ENCODE measurements around the gene ARL13A.
"Not testable (repeated sequence)": the region's sequence is repeated elsewhere in the genome, so short reads cannot be mapped to it uniquely, and the experiment has no call there.

The ARL13A gene

GRCh38 chrX:100994352-100995281 is 25.1 kb downstream of the ARL13A start:
- no peak for DNase-seq

GRCh38 chrX:100995469-100995868 is 26.0 kb downstream of the ARL13A start:
- no peak for DNase-seq

DNA sequence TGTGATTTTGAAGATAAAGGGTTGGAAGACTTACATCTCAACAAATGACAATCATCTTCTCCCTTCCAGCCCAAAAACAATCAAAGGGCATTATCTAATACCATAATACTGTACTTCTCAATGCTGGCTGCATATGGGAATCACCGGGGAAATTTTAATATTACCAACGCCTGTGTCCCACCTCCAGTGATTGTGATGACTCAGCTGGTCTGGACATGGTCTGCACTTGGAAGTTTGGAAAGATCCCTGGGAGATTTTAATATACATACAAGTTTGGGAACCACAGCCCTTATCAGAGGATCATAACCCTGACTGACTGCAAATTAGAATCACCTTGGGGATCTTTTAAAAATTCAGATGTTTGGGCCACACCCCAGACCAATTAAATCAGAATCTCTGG is 29.9 kb downstream of the ARL13A start:
- no peak for DNase-seq

DNA sequence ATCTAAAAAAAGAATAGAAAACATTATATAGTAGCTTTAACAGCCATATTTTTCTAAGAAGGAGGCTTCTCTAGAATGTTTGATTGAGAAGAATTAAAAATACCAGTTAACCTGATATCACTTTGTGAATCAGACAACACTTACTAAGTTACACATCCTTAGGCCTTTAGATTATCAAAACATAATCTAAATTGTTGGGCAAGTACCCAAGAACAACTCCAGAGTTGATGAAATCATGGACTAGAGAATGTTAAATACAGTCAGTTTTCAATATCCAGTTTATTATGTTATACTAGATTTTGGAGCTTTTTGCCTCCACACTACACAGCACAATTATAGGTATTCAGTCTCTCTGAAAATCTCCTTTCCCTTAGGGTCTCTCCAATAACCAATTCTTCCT is 39.6 kb downstream of the ARL13A start:
- DNase-seq, result no peak

DNA sequence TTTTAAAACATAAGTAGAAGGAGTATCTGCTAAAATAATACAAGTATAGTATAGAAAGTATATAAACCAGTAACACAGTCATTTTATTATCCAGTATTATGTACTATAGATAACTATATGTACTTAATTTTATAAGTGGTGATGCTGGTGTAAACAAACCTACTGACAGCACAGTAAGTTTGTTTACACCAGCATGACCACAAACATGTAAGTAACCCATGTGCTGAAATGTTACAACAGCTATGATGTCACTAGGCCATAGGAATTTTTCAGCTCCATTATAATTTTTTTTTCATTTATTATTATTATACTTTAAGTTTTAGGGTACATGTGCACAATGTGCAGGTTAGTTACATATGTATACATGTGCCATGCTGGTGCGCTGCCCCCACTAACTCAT is 42.5 kb downstream of the ARL13A start:
- DNase-seq, result not testable (repeated sequence)

GRCh38 chrX:101022020-101022419 is 52.5 kb downstream of the ARL13A start:
- no peak for DNase-seq

DNA sequence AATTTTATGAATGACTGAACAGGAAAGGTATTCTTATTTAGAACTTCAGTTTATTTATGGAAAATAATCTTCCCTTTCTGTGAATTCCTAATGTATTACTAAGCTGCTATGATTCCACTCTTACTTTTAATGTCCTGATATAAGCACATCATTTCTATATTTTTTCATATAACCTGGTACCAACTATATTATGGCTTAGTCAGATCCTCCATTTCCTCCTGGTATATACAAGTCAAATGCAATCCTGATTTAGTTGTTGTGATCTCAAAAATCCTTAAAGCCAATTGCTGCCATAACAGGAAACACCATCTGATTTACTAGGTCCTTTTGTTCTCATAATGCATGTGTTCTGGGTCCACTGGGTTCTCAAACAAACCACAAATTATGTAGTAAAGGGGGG is 55.6 kb downstream of the ARL13A start:
- no peak for DNase-seq

GRCh38 chrX:101028562-101028961 is 59.1 kb downstream of the ARL13A start:
- no peak for DNase-seq

- DNase-seq, result no peak
Measured at GRCh38 chrX:101029665-101030064, 60.2 kb downstream of the ARL13A start.

DNA sequence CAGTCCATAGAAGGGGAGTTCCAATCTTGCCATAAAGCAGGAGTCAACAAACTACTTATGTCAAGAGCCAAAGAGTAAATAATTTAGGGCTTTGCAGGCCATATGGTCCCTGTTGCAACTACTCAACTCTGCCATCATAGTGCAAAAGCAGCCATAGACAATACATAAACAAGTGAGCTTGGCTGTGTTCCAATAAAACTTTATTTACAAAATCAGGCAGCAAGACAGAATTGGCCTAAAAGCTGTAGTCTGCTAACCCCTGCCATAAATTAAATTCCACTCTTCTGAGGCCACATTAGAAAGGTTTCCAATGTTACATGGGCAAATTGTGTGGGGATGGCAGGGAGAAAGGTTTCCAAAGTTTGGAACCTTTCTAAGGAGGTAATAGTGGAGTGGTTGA is 67.7 kb downstream of the ARL13A start:
- no peak for DNase-seq

- no peak for DNase-seq
Measured at GRCh38 chrX:101040197-101040596, 70.7 kb downstream of the ARL13A start.

Measured in NCI-H526 treated with DMSO at 0.1 percent for 48 hours (cell line).